Right atrium auricular region (tissue), 2 donors: Measurements from ENCODE around the gene GRM7. TPM values are rescaled to one million over a fixed set of nuclear protein-coding genes. Genes with fewer than 3 reads are reported as not detected.
A peak's percentile ranks its signal among the peaks of the same experiment; 100 is the strongest.

Experiments used
- DNase-seq: peaks from one replicate; pipeline ENCODE4 v3.0.0-alpha.2; 2019; ENCODE audit warnings: low spot score
- H3K27ac ChIP-seq, 2 donors: fragments of 200-600 bp; sonication (generic); 1 replicate in 1 of 2; 2 replicates in 1 of 2; pipeline ENCODE4 v1.5.1; 2016 to 2019
- H3K27me3 ChIP-seq, 2 donors: fragments of 200-600 bp; sonication (generic); one replicate each; pipeline versions ENCODE4 v1.5.1 to v1.6.0; 2017 to 2019
- H3K36me3 ChIP-seq: fragments of 200-600 bp; sonication (generic); one replicate; pipeline ENCODE4 v1.5.1; 2016
- H3K4me1 ChIP-seq, 2 donors: fragments of 200-600 bp; sonication (generic); one replicate each; pipeline versions ENCODE4 v1.5.1 to v1.6.0; 2017 to 2019
- H3K4me3 ChIP-seq, 2 donors: fragments of 200-600 bp; sonication (generic); 1 replicate in 1 of 2; 2 replicates in 1 of 2; pipeline ENCODE4 v1.5.1; 2017 to 2019; ENCODE audit warnings: mild to moderate bottlenecking in 1 of 2, moderate library complexity in 1 of 2
- H3K9me3 ChIP-seq, 2 donors: fragments of 200-600 bp; sonication (generic); one replicate each; pipeline ENCODE4 v1.5.1; 2019
- total RNA-seq, 2 donors: library from RNA; depleted of rRNA; stranded (reverse); fragments of >200 nt; gene quantifications; one replicate each; pipeline ENCODE4 v1.1.0, GENCODE V29; 2016
- TF ChIP-seq, protein P1 (sequence below), 2 donors: fragments of 200-600 bp; sonication (generic); IDR thresholded peaks; one replicate each; pipeline ENCODE4 v1.5.1; 2019; ENCODE audit warnings: antibody characterized with exemption in 2 of 2

GRM7 gene
- total RNA-seq, 2 donors from 2014 or later, result not detected

GRCh38 chr3:7687428-7688147, 826.7 kb downstream of the GRM7 start:
- H3K4me3 ChIP-seq, result no peak overlapping the region
- no peaks in the 10 kb centered on the region for H3K27me3 ChIP-seq
- TF ChIP-seq, protein P1, sequence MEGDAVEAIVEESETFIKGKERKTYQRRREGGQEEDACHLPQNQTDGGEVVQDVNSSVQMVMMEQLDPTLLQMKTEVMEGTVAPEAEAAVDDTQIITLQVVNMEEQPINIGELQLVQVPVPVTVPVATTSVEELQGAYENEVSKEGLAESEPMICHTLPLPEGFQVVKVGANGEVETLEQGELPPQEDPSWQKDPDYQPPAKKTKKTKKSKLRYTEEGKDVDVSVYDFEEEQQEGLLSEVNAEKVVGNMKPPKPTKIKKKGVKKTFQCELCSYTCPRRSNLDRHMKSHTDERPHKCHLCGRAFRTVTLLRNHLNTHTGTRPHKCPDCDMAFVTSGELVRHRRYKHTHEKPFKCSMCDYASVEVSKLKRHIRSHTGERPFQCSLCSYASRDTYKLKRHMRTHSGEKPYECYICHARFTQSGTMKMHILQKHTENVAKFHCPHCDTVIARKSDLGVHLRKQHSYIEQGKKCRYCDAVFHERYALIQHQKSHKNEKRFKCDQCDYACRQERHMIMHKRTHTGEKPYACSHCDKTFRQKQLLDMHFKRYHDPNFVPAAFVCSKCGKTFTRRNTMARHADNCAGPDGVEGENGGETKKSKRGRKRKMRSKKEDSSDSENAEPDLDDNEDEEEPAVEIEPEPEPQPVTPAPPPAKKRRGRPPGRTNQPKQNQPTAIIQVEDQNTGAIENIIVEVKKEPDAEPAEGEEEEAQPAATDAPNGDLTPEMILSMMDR (IDR thresholded peaks at IDR 0.05), result no peak
- no peaks in the 10 kb centered on the region for H3K9me3 ChIP-seq
- peak overlapping the region in 1 of 2 donors; percentile 34 for H3K27ac ChIP-seq
- no peak for DNase-seq
- H3K4me1 ChIP-seq, result peaks cover 0 to 10% of the 10 kb centered on the region in 2 donors
- H3K36me3 ChIP-seq, result no peaks in the 10 kb centered on the region

DNA sequence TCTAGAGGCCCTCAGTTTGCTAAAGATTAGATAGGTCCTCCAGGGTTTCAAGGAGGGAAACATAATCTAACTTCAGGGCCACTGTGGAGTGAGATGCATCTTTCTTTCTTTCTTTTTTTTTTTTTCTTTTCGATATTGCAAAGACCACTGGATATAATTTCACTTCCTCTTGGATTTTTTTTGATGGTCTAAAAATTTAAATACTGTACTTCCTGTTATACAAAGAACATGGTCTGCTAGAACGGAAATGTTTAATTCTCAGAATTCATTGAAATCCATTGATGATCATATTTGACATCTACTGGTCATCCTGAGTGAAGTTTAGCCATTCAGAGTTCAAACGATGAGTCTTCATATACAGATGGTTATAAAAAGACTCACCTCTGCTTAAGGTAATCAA, 832.0 kb downstream of the GRM7 start:
- TF ChIP-seq, protein P1 (IDR thresholded peaks at IDR 0.05), result no peak
- Histone ChIP-seq H3K9me3 (no peaks in the 10 kb centered on the region), H3K4me1 (no peaks in the 10 kb centered on the region), H3K27me3 (no peaks in the 10 kb centered on the region), H3K4me3 (no peak overlapping the region), H3K27ac (no peak overlapping the region), H3K36me3 (no peaks in the 10 kb centered on the region)
- DNase-seq, result no peak

GRCh38 chr3:7693976-7694375, 833.1 kb downstream of the GRM7 start:
- no peak for DNase-seq
- H3K4me3 ChIP-seq, result no peak overlapping the region
- no peaks in the 10 kb centered on the region for H3K27me3 ChIP-seq
- H3K4me1 ChIP-seq, result no peaks in the 10 kb centered on the region
- H3K27ac ChIP-seq, result no peak overlapping the region
- H3K9me3 ChIP-seq, result no peaks in the 10 kb centered on the region
- H3K36me3 ChIP-seq, result no peaks in the 10 kb centered on the region
- TF ChIP-seq, protein P1 (IDR thresholded peaks at IDR 0.05), result no peak

- no peaks in the 10 kb centered on the region for H3K36me3 ChIP-seq
- H3K27me3 ChIP-seq, result no peaks in the 10 kb centered on the region
- TF ChIP-seq, protein P1 (IDR thresholded peaks at IDR 0.05), result no peak
- H3K4me1 ChIP-seq, result no peaks in the 10 kb centered on the region
- DNase-seq, result no peak
- no peak overlapping the region for H3K4me3 ChIP-seq
- no peak overlapping the region for H3K27ac ChIP-seq
- H3K9me3 ChIP-seq, result no peaks in the 10 kb centered on the region
Measured at GRCh38 chr3:7695049-7695448, 834.1 kb downstream of the GRM7 start.

DNA sequence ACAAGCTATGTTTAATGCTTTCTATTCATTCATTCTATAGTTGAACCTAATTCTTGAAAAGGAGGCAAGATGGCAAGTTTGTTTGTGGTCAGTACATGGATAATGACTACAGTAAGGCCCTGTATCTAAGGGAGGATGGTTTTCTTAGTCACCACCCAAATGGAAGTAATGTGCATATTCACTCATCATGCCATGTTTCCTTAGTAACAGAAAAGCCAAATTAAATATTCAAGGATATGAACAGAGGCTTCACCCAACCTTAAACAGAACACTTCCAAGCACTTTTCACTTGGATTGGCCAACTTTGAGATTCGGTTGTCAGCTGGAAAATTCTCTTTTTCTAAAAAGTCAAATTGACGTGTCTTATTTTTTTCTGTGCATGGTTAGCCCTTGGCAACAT, 835.4 kb downstream of the GRM7 start:
- no peaks in the 10 kb centered on the region for H3K27me3 ChIP-seq

More for the DNA sequence above, 835.4 kb downstream of the GRM7 start:
- Histone ChIP-seq H3K4me3 (no peak overlapping the region), H3K4me1 (no peaks in the 10 kb centered on the region), H3K9me3 (no peaks in the 10 kb centered on the region), H3K36me3 (no peaks in the 10 kb centered on the region), H3K27ac (no peak overlapping the region)
- TF ChIP-seq, protein P1 (IDR thresholded peaks at IDR 0.05), result no peak
- DNase-seq, result no peak
